ENCODE results near the gene PRKCH.

GRCh38 chr14:61297581-61297980 is 23.8 kb upstream of the PRKCH start:
- TF ChIP-seq CTCF (IDR thresholded peaks at IDR 0.05 in 2 of 3, conservative IDR thresholded peaks at IDR 0.05 in 1 of 3; ENCODE audit: control insufficient read depth in 2 of 3, extremely low read depth in 1 of 3, insufficient read depth in 1 of 3, low read depth in 3 of 3, low read length in 3 of 3) (no peak), NFYB (IDR thresholded peaks at IDR 0.05; ENCODE audit: insufficient read depth, low read depth, low read length) (no peak), RFX5 (IDR thresholded peaks at IDR 0.05; ENCODE audit: low read depth, low read length) (no peak), ATF7 (IDR thresholded peaks at IDR 0.05; ENCODE audit: low read depth) (no peak)
- TF ChIP-seq, protein P1, sequence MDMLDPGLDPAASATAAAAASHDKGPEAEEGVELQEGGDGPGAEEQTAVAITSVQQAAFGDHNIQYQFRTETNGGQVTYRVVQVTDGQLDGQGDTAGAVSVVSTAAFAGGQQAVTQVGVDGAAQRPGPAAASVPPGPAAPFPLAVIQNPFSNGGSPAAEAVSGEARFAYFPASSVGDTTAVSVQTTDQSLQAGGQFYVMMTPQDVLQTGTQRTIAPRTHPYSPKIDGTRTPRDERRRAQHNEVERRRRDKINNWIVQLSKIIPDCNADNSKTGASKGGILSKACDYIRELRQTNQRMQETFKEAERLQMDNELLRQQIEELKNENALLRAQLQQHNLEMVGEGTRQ (IDR thresholded peaks at IDR 0.05; ENCODE audit: borderline replicate concordance, low read depth, low read length), result no peak

Measured in GM12878 (cell line).